Right lobe of liver (tissue), 4 donors: Measurements from ENCODE around the gene SHKBP1.

Experiments
- CTCF ChIP-seq, 4 donors: fragments of 200-600 bp in 3 of 4; fragments of 450-650 bp in 1 of 4; IDR thresholded peaks; one replicate each; pipeline versions ENCODE4 v1.5.1 to v1.8.0; 2016 to 2022; ENCODE audit warnings: antibody characterized with exemption in 4 of 4, mild to moderate bottlenecking in 2 of 4
- POLR2A ChIP-seq: fragments of 450-650 bp; IDR thresholded peaks from one replicate; pipeline ENCODE4 v1.6.1; 2017; ENCODE audit warnings: antibody characterized with exemption, mild to moderate bottlenecking
- donor health status: DM: no; HTN: no; CAD: no.
- donor health status: DM: no; HTN: no; CAD: no.
- donor health status: DM: no; HTN: yes; CAD: no.

- TF ChIP-seq CTCF (IDR thresholded peaks at IDR 0.05) (no peak), POLR2A (no peak)
These were observed 28.1 kb downstream of the SHKBP1 start for GRCh38 chr19:40604647-40605215.
